Smooth muscle cell (in vitro differentiated cells): Measurements from ENCODE around the gene CLHC1. TPM values are rescaled to one million over a fixed set of nuclear protein-coding genes. Genes with fewer than 3 reads are reported as not detected.

Experiments used
- DNase-seq: peaks from one replicate; lab custom pipeline; 2025; ENCODE audit not compliant: unreplicated experiment; lab: John Stamatoyannopoulos, UW
- H2AFZ ChIP-seq: fragments of 200-600 bp; sonication (generic); 2 replicates; pipeline ENCODE4 v1.6.0; 2016; ENCODE audit warnings: antibody characterized with exemption, low read depth, mild to moderate bottlenecking
- H3F3A ChIP-seq: fragments of 200-600 bp; sonication (generic); 2 replicates; pipeline ENCODE4 v1.6.0; 2017; ENCODE audit warnings: antibody characterized with exemption, low read depth
- H3K27ac ChIP-seq: fragments of 200-600 bp; sonication (generic); 2 replicates; pipeline ENCODE4 v1.5.1; 2016; ENCODE audit warnings: low read depth, mild to moderate bottlenecking
- H3K27me3 ChIP-seq: fragments of 200-600 bp; sonication (generic); 2 replicates; pipeline ENCODE4 v1.6.1; 2016; ENCODE audit warnings: low read depth, mild to moderate bottlenecking
- H3K36me3 ChIP-seq: fragments of 200-600 bp; sonication (generic); 2 replicates; pipeline ENCODE4 v1.5.1; 2016; ENCODE audit warnings: low read depth
- H3K4me1 ChIP-seq: fragments of 200-600 bp; sonication (generic); 2 replicates; pipeline ENCODE4 v1.5.1; 2016; ENCODE audit warnings: low read depth
- H3K4me2 ChIP-seq: fragments of 200-600 bp; sonication (generic); 2 replicates; pipeline ENCODE4 v1.6.0; 2016; ENCODE audit warnings: mild to moderate bottlenecking
- H3K4me3 ChIP-seq: fragments of 200-600 bp; sonication (generic); 2 replicates; pipeline ENCODE4 v1.5.1; 2016; ENCODE audit warnings: mild to moderate bottlenecking
- H3K79me2 ChIP-seq: fragments of 200-600 bp; sonication (generic); 2 replicates; pipeline ENCODE4 v1.6.0; 2016; ENCODE audit warnings: low read depth, mild to moderate bottlenecking
- H3K9ac ChIP-seq: fragments of 200-600 bp; sonication (generic); 2 replicates; pipeline ENCODE4 v1.6.0; 2016; ENCODE audit warnings: low read depth
- H3K9me3 ChIP-seq: fragments of 200-600 bp; sonication (generic); replicated peaks from 2 replicates; pipeline ENCODE4 v1.5.1; 2016; ENCODE audit warnings: low read depth
- H4K20me1 ChIP-seq: fragments of 200-600 bp; sonication (generic); 2 replicates; pipeline ENCODE4 v1.6.0; 2016; ENCODE audit warnings: low read depth
- CTCF ChIP-seq: fragments of 200-600 bp; sonication (generic); IDR thresholded peaks from 2 replicates; pipeline ENCODE4 v1.5.1; 2017; ENCODE audit warnings: borderline replicate concordance, mild to moderate bottlenecking, antibody characterized with exemption; ENCODE audit not compliant: insufficient read depth, poor library complexity, severe bottlenecking
- WGBS: methylation state at CpG from one replicate; pipeline ENCODE4 v1.1.7; 2016; ENCODE audit warnings: low lambda C conversion rate; 5-methylcytosine and 5-hydroxymethylcytosine counted together
- polyA plus RNA-seq: library from polyadenylated mRNA; unstranded; fragments of >200 nt; fragmentation: Nextera tagmentation; extraction: Ambion mirVana; gene quantifications from 2 replicates; pipeline ENCODE4 v1.2.1, GENCODE V29; 2016
- total RNA-seq: library from RNA; depleted of rRNA; stranded (reverse); fragments of >200 nt; gene quantifications from 2 replicates; pipeline ENCODE4 v1.2.3, GENCODE V29; 2014

The CLHC1 gene
- total and polyA plus RNA-seq, 2 experiments from 2014 or later, result 10.0 to 14.4 TPM

DNA sequence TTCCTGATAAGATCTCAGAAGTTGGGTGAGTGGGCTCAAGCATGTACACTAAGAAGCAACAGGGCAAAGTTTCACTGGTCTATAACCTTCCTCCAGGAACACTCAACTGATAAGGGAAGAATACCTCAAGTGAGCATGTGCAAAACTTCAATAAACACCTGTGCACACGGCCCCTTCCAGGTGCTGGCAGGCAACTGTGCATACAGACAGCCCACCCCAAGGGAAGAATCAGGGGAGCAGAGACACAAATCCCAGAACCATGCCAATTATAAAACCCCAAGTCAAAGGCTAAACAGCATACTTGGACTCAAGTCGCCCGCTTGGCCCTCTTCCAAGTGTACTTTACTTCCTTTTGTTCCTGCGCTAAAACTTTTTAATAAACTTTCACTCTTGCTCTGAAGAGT lies 96.0 kb downstream of the CLHC1 start:
- H3K4me2 ChIP-seq, result no peak overlapping the region
- H3K9ac ChIP-seq, result no peak overlapping the region
- no peaks in the 10 kb centered on the region for H3K79me2 ChIP-seq
- H3K9me3 ChIP-seq, result no peaks in the 10 kb centered on the region
- no peak overlapping the region for H3K27ac ChIP-seq
- no peak overlapping the region for H2AFZ ChIP-seq
- no peaks in the 10 kb centered on the region for H3K27me3 ChIP-seq
- no peaks in the 10 kb centered on the region for H3K36me3 ChIP-seq
- TF ChIP-seq CTCF, result no peak
- WGBS, result 94% methylated on average over 4 of the region's 4 CpGs
- H3F3A ChIP-seq, result no peaks in the 10 kb centered on the region
- H3K4me1 ChIP-seq, result peaks cover 6% of the 10 kb centered on the region
- no peaks in the 10 kb centered on the region for H4K20me1 ChIP-seq
- H3K4me3 ChIP-seq, result no peak overlapping the region
- DNase-seq, result no peak

GRCh38 chr2:55135491-55135890 lies 96.6 kb downstream of the CLHC1 start:
- H3K9ac ChIP-seq, result no peak overlapping the region
- WGBS, result 97% methylated on average over 2 of the region's 2 CpGs
- H3K4me3 ChIP-seq, result no peak overlapping the region
- peaks cover 6% of the 10 kb centered on the region for H3K4me1 ChIP-seq
- no peaks in the 10 kb centered on the region for H3K27me3 ChIP-seq
- H3F3A ChIP-seq, result no peaks in the 10 kb centered on the region
- H2AFZ ChIP-seq, result no peak overlapping the region
- DNase-seq, result no peak
- no peaks in the 10 kb centered on the region for H3K9me3 ChIP-seq
- no peak overlapping the region for H3K4me2 ChIP-seq
- no peak overlapping the region for H3K27ac ChIP-seq
- no peaks in the 10 kb centered on the region for H3K79me2 ChIP-seq
- no peaks in the 10 kb centered on the region for H3K36me3 ChIP-seq
- TF ChIP-seq CTCF, result no peak
- no peaks in the 10 kb centered on the region for H4K20me1 ChIP-seq

- no peak overlapping the region for H3K4me3 ChIP-seq
These were observed 97.8 kb downstream of the CLHC1 start for GRCh38 chr2:55134316-55134706.

More at GRCh38 chr2:55134316-55134706, 97.8 kb downstream of the CLHC1 start:
- 95% methylated on average over 1 of the region's 1 CpG for WGBS
- no peak for TF ChIP-seq CTCF
- Histone ChIP-seq H4K20me1 (no peaks in the 10 kb centered on the region), H3K79me2 (no peaks in the 10 kb centered on the region), H3F3A (no peaks in the 10 kb centered on the region), H3K36me3 (no peaks in the 10 kb centered on the region), H2AFZ (peak overlapping the region; percentile 28), H3K4me2 (peak overlapping the region; percentile 75), H3K27me3 (no peaks in the 10 kb centered on the region), H3K9ac (peak overlapping the region; percentile 2), H3K27ac (no peak overlapping the region), H3K4me1 (peaks cover 6% of the 10 kb centered on the region), H3K9me3 (no peaks in the 10 kb centered on the region)
- no peak for DNase-seq
